ENCODE results near the gene ECE1. TPM values are rescaled to one million over a fixed set of nuclear protein-coding genes. Genes with fewer than 3 reads are reported as not detected.

Gene ECE1
- polyA plus RNA-seq, 3 donors: 10.6 to 42.4 (median 23.3) TPM

GRCh38 chr1:21219674-21220073 lies 70.6 kb downstream of the ECE1 start:
- Histone ChIP-seq H3K4me3 (replicated peaks in 1 of 3; ENCODE audit: low read depth in 2 of 3, low read length in 3 of 3) (no peak overlapping the region), H3K36me3 (replicated peaks in 1 of 2; ENCODE audit: control insufficient read depth in 1 of 2, insufficient read depth in 2 of 2, low read length in 2 of 2) (peaks cover 32 to 53% of the 10 kb centered on the region in 2 donors), H3K4me2 (replicated peaks; ENCODE audit: extremely low read depth, low read length, poor library complexity, severe bottlenecking) (no peak overlapping the region), H3K27me3 (ENCODE audit: control insufficient read depth in 2 of 2, insufficient read depth in 2 of 2, low read length in 2 of 2) (no peaks in the 10 kb centered on the region), H3K4me1 (ENCODE audit: control insufficient read depth in 1 of 2, insufficient read depth in 2 of 2, low read length in 2 of 2) (no peaks in the 10 kb centered on the region), H3K9me3 (replicated peaks in 1 of 2; ENCODE audit: control insufficient read depth in 1 of 2, insufficient read depth in 1 of 2, low read length in 2 of 2) (no peaks in the 10 kb centered on the region), H2AFZ (ENCODE audit: insufficient read depth, low read depth, low read length, poor library complexity, severe bottlenecking) (no peak overlapping the region), H3K79me2 (ENCODE audit: insufficient read depth, low read length) (no peaks in the 10 kb centered on the region), H4K20me1 (ENCODE audit: insufficient read depth, low read length) (peaks cover 28% of the 10 kb centered on the region), H3K27ac (ENCODE audit: low read depth in 1 of 2, low read length in 2 of 2) (no peak overlapping the region), H3K9ac (ENCODE audit: insufficient read depth, low read length, poor library complexity, severe bottlenecking) (no peak overlapping the region)
- peaks cover 38 to 62% of the 10 kb centered on the region in 2 donors for H3K36me3 Mint-ChIP-seq
- peaks cover 2 to 7% (median 6%) of the 10 kb centered on the region in 3 donors for H3K27me3 Mint-ChIP-seq (ENCODE audit: low read depth in 3 of 3)
- H3K27ac Mint-ChIP-seq: no peak overlapping the region
- WGBS (ENCODE audit: insufficient coverage): 96% methylated on average over 19 of the region's 21 CpGs
- H3K9me3 Mint-ChIP-seq: no peaks in the 10 kb centered on the region
- intact Hi-C loops (cut with micrococcal nuclease): no loop called here
- no peak overlapping the region for H3K4me3 Mint-ChIP-seq
- H3K4me1 Mint-ChIP-seq: no peaks in the 10 kb centered on the region
- no peak for TF ChIP-seq CTCF (IDR thresholded peaks at IDR 0.05)
- DNase-seq: no peak

- H3K9me3 ChIP-seq (replicated peaks in 1 of 2; ENCODE audit: control insufficient read depth in 1 of 2, insufficient read depth in 1 of 2, low read length in 2 of 2): no peaks in the 10 kb centered on the region
- H3K9ac ChIP-seq (ENCODE audit: insufficient read depth, low read length, poor library complexity, severe bottlenecking): no peak overlapping the region
- no peak overlapping the region for H3K27ac ChIP-seq (ENCODE audit: low read depth in 1 of 2, low read length in 2 of 2)
- H3K4me1 ChIP-seq (ENCODE audit: control insufficient read depth in 1 of 2, insufficient read depth in 2 of 2, low read length in 2 of 2): no peaks in the 10 kb centered on the region
- no peak overlapping the region for H3K4me2 ChIP-seq (replicated peaks; ENCODE audit: extremely low read depth, low read length, poor library complexity, severe bottlenecking)
- peaks cover 28 to 49% of the 10 kb centered on the region in 2 donors for H3K36me3 Mint-ChIP-seq
- H3K27me3 Mint-ChIP-seq (ENCODE audit: low read depth in 3 of 3): peaks cover 2 to 5% (median 5%) of the 10 kb centered on the region in 3 donors
- H2AFZ ChIP-seq (ENCODE audit: insufficient read depth, low read depth, low read length, poor library complexity, severe bottlenecking): no peak overlapping the region
- peak; percentile 29 for TF ChIP-seq CTCF (IDR thresholded peaks at IDR 0.05)
- H3K4me3 ChIP-seq (replicated peaks in 1 of 3; ENCODE audit: low read depth in 2 of 3, low read length in 3 of 3): no peak overlapping the region
- intact Hi-C loops (cut with micrococcal nuclease): no loop called here
- no peak overlapping the region for H3K4me3 Mint-ChIP-seq
- H3K36me3 ChIP-seq (replicated peaks in 1 of 2; ENCODE audit: control insufficient read depth in 1 of 2, insufficient read depth in 2 of 2, low read length in 2 of 2): peaks cover 23 to 40% of the 10 kb centered on the region in 2 donors
- peak in 1 of 3 donors; percentile 18 for DNase-seq
- H3K9me3 Mint-ChIP-seq: no peaks in the 10 kb centered on the region
- H3K27ac Mint-ChIP-seq: no peak overlapping the region
- no peaks in the 10 kb centered on the region for H3K4me1 Mint-ChIP-seq
- no peaks in the 10 kb centered on the region for H3K79me2 ChIP-seq (ENCODE audit: insufficient read depth, low read length)
- peaks cover 28% of the 10 kb centered on the region for H4K20me1 ChIP-seq (ENCODE audit: insufficient read depth, low read length)
- WGBS (ENCODE audit: insufficient coverage): 95% methylated on average over 17 of the region's 20 CpGs
- no peaks in the 10 kb centered on the region for H3K27me3 ChIP-seq (ENCODE audit: control insufficient read depth in 2 of 2, insufficient read depth in 2 of 2, low read length in 2 of 2)
These were observed 72.3 kb downstream of the ECE1 start for GRCh38 chr1:21217812-21218596.
